HEK293 (cell line): Measurements from ENCODE around the gene RND1.
A peak's percentile ranks its signal among the peaks of the same experiment; 100 is the strongest.

ENCODE experiments used
- FEZF1 ChIP-seq: fragments of 450-650 bp; formaldehyde crosslinking; IDR thresholded peaks from 2 replicates; pipeline ENCODE4 v1.5.1; 2016; ENCODE audit warnings: missing biosample characterization, missing genetic modification characterization
- GLIS1 ChIP-seq: fragments of 450-650 bp; formaldehyde crosslinking; IDR thresholded peaks from 2 replicates; pipeline ENCODE4 v1.5.1; 2016; ENCODE audit warnings: missing biosample characterization, missing genetic modification characterization
- INSM2 ChIP-seq: fragments of 450-650 bp; formaldehyde crosslinking; IDR thresholded peaks from 2 replicates; pipeline ENCODE4 v1.5.1; 2016; ENCODE audit warnings: missing biosample characterization, missing genetic modification characterization
- KLF10 ChIP-seq: fragments of 450-650 bp; IDR thresholded peaks from 2 replicates; pipeline ENCODE4 v1.5.1; 2018; ENCODE audit warnings: missing biosample characterization, mild to moderate bottlenecking, missing genetic modification characterization
- SP2 ChIP-seq: fragments of 450-650 bp; formaldehyde crosslinking; IDR thresholded peaks from 2 replicates; pipeline ENCODE4 v1.5.1; 2016; ENCODE audit warnings: missing biosample characterization, missing genetic modification characterization
- TCF7L2 ChIP-seq: IDR thresholded peaks from 2 replicates; pipeline ENCODE4 v1.6.1; 2011; ENCODE audit warnings: low read depth, mild to moderate bottlenecking, inconsistent platforms, low read length, moderate library complexity, borderline replicate concordance
- WT1 ChIP-seq: fragments of 450-650 bp; formaldehyde crosslinking; IDR thresholded peaks from 2 replicates; pipeline ENCODE4 v1.5.1; 2016; ENCODE audit warnings: missing biosample characterization, missing genetic modification characterization
- ZBTB1 ChIP-seq: fragments of 450-650 bp; formaldehyde crosslinking; IDR thresholded peaks from 2 replicates; pipeline ENCODE4 v1.5.1; 2016; ENCODE audit warnings: missing biosample characterization, missing genetic modification characterization
- ZBTB17 ChIP-seq: fragments of 450-650 bp; formaldehyde crosslinking; IDR thresholded peaks from 2 replicates; pipeline ENCODE4 v1.5.1; 2016; ENCODE audit warnings: missing biosample characterization, missing genetic modification characterization
- ZBTB21 ChIP-seq: fragments of 450-650 bp; formaldehyde crosslinking; IDR thresholded peaks from 2 replicates; pipeline ENCODE4 v1.5.1; 2017; ENCODE audit warnings: missing biosample characterization, missing genetic modification characterization
- ZBTB48 ChIP-seq: fragments of 450-650 bp; formaldehyde crosslinking; IDR thresholded peaks from 2 replicates; pipeline ENCODE4 v1.5.1; 2016; ENCODE audit warnings: missing biosample characterization, missing genetic modification characterization
- ZBTB7A ChIP-seq: fragments of 450-650 bp; formaldehyde crosslinking; IDR thresholded peaks from 2 replicates; pipeline ENCODE4 v1.5.1; 2016; ENCODE audit warnings: low read depth, missing biosample characterization, missing genetic modification characterization
- ZNF18 ChIP-seq: fragments of 450-650 bp; formaldehyde crosslinking; IDR thresholded peaks from 2 replicates; pipeline ENCODE4 v1.5.1; 2016; ENCODE audit warnings: missing biosample characterization, missing genetic modification characterization
- ZNF184 ChIP-seq: fragments of 450-650 bp; IDR thresholded peaks from 2 replicates; pipeline ENCODE4 v1.5.1; 2018; ENCODE audit warnings: missing biosample characterization, mild to moderate bottlenecking, missing genetic modification characterization
- ZNF19 ChIP-seq: fragments of 450-650 bp; formaldehyde crosslinking; IDR thresholded peaks from 2 replicates; pipeline ENCODE4; 2016; ENCODE audit warnings: missing biosample characterization, missing genetic modification characterization, low read depth
- ZNF2 ChIP-seq: fragments of 450-650 bp; formaldehyde crosslinking; IDR thresholded peaks from 2 replicates; pipeline ENCODE4 v1.5.1; 2016; ENCODE audit warnings: missing biosample characterization, missing genetic modification characterization
- ZNF211 ChIP-seq: fragments of 450-650 bp; formaldehyde crosslinking; IDR thresholded peaks from 2 replicates; pipeline ENCODE4 v1.5.1; 2016; ENCODE audit warnings: low read depth, missing biosample characterization, missing genetic modification characterization
- ZNF23 ChIP-seq: fragments of 450-650 bp; formaldehyde crosslinking; IDR thresholded peaks from 2 replicates; pipeline ENCODE4 v1.5.1; 2016; ENCODE audit warnings: missing biosample characterization, missing genetic modification characterization, borderline replicate concordance
- ZNF341 ChIP-seq: fragments of 450-650 bp; formaldehyde crosslinking; IDR thresholded peaks from 2 replicates; pipeline ENCODE4; 2016; ENCODE audit warnings: low read depth, missing biosample characterization, missing genetic modification characterization
- ZNF350 ChIP-seq: fragments of 450-650 bp; formaldehyde crosslinking; IDR thresholded peaks from 2 replicates; pipeline ENCODE4 v1.5.0; 2017; ENCODE audit warnings: missing biosample characterization, mild to moderate bottlenecking, missing genetic modification characterization
- ZNF362 ChIP-seq: fragments of 450-650 bp; formaldehyde crosslinking; IDR thresholded peaks from 2 replicates; pipeline ENCODE4 v1.5.1; 2016; ENCODE audit warnings: missing biosample characterization, missing genetic modification characterization
- ZNF48 ChIP-seq: fragments of 450-650 bp; formaldehyde crosslinking; IDR thresholded peaks from 2 replicates; pipeline ENCODE4 v1.5.1; 2016; ENCODE audit warnings: missing biosample characterization, missing genetic modification characterization
- ZNF610 ChIP-seq: fragments of 450-650 bp; formaldehyde crosslinking; IDR thresholded peaks from 2 replicates; pipeline ENCODE4 v1.5.1; 2016; ENCODE audit warnings: missing biosample characterization, missing genetic modification characterization, borderline replicate concordance
- ZNF621 ChIP-seq: fragments of 450-650 bp; formaldehyde crosslinking; IDR thresholded peaks from 2 replicates; pipeline ENCODE4 v1.5.1; 2017; ENCODE audit warnings: missing biosample characterization, missing genetic modification characterization
- ZNF623 ChIP-seq: fragments of 450-650 bp; formaldehyde crosslinking; IDR thresholded peaks from 2 replicates; pipeline ENCODE4 v1.5.1; 2016; ENCODE audit warnings: missing biosample characterization, missing genetic modification characterization
- ZNF629 ChIP-seq: fragments of 450-650 bp; formaldehyde crosslinking; IDR thresholded peaks from 2 replicates; pipeline ENCODE4 v1.5.1; 2017; ENCODE audit warnings: missing biosample characterization, missing genetic modification characterization
- ZNF692 ChIP-seq: fragments of 450-650 bp; formaldehyde crosslinking; IDR thresholded peaks from 2 replicates; pipeline ENCODE4 v1.5.1; 2016; ENCODE audit warnings: missing biosample characterization, missing genetic modification characterization
- ZNF768 ChIP-seq: fragments of 450-650 bp; formaldehyde crosslinking; IDR thresholded peaks from 2 replicates; pipeline ENCODE4 v1.5.1; 2018; ENCODE audit warnings: missing biosample characterization, mild to moderate bottlenecking, missing genetic modification characterization
- ZNF791 ChIP-seq: fragments of 450-650 bp; formaldehyde crosslinking; IDR thresholded peaks from 2 replicates; pipeline ENCODE4 v1.5.1; 2016; ENCODE audit warnings: missing biosample characterization, missing genetic modification characterization
- ZSCAN23 ChIP-seq: fragments of 450-650 bp; formaldehyde crosslinking; IDR thresholded peaks from 2 replicates; pipeline ENCODE4 v1.5.1; 2016; ENCODE audit warnings: missing biosample characterization, missing genetic modification characterization
- ZSCAN4 ChIP-seq: fragments of 450-650 bp; formaldehyde crosslinking; IDR thresholded peaks from 2 replicates; pipeline ENCODE4 v1.5.1; 2017; ENCODE audit warnings: missing biosample characterization, missing genetic modification characterization
- TF ChIP-seq, protein P1 (sequence below): fragments of 450-650 bp; formaldehyde crosslinking; IDR thresholded peaks from 2 replicates; pipeline ENCODE4 v1.5.1; 2016; ENCODE audit warnings: missing biosample characterization, missing genetic modification characterization

RND1 gene

GRCh38 chr12:48865281-48866051, at the start of gene RND1 (continued):
- TF ChIP-seq INSM2 (tag by site-specific recombination) = peak; percentile 31; the same call in 1 of the 2 replicates
- no peak for TF ChIP-seq ZNF18
- peak; percentile 99 for TF ChIP-seq KLF10 (tag by site-specific recombination)
- no peak for TF ChIP-seq ZNF19 (tag by site-specific recombination)
- TF ChIP-seq ZNF791 (tag by site-specific recombination) = no peak
- TF ChIP-seq ZNF629 = peak; percentile 29; the same call in 1 of the 2 replicates
- TF ChIP-seq, protein P1, sequence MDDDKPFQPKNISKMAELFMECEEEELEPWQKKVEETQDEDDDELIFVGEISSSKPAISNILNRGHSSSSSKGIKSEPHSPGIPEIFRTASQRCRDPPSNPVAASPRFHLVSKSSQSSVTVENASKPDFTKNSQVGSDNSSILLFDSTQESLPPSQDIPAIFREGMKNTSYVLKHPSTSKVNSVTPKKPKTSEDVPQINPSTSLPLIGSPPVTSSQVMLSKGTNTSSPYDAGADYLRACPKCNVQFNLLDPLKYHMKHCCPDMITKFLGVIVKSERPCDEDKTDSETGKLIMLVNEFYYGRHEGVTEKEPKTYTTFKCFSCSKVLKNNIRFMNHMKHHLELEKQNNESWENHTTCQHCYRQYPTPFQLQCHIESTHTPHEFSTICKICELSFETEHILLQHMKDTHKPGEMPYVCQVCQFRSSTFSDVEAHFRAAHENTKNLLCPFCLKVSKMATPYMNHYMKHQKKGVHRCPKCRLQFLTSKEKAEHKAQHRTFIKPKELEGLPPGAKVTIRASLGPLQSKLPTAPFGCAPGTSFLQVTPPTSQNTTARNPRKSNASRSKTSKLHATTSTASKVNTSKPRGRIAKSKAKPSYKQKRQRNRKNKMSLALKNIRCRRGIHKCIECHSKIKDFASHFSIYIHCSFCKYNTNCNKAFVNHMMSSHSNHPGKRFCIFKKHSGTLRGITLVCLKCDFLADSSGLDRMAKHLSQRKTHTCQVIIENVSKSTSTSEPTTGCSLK (tag by site-specific recombination) = no peak
- no peak for TF ChIP-seq ZBTB7A (tag by site-specific recombination)
- TF ChIP-seq ZNF692 = peak; percentile 62; the same call in 1 of the 2 replicates
- no peak for TF ChIP-seq ZSCAN23 (tag by site-specific recombination)
- no peak for TF ChIP-seq ZNF362
- TF ChIP-seq ZNF610 (tag by site-specific recombination) = no peak
- no peak for TF ChIP-seq ZNF768 (tag by site-specific recombination)
- TF ChIP-seq ZNF350 = no peak
- no peak for TF ChIP-seq ZNF211 (tag by site-specific recombination)
- TF ChIP-seq WT1 (tag by site-specific recombination) = peak; percentile 73
- no peak for TF ChIP-seq ZNF23 (tag by site-specific recombination)
- peak; percentile 96 for TF ChIP-seq ZNF341 (tag by site-specific recombination)
- TF ChIP-seq FEZF1 (tag by site-specific recombination) = peak; percentile 65
- no peak for TF ChIP-seq ZBTB48
- TF ChIP-seq ZNF2 (tag by site-specific recombination) = peak; percentile 47; the same call in 1 of the 2 replicates
- TF ChIP-seq ZBTB1 (tag by site-specific recombination) = no peak
- TF ChIP-seq TCF7L2 = no peak
- no peak for TF ChIP-seq ZNF48 (tag by site-specific recombination)
- TF ChIP-seq ZSCAN4 (tag by site-specific recombination) = peak; percentile 16; the same call in 1 of the 2 replicates
- no peak for TF ChIP-seq ZNF621 (tag by site-specific recombination)
- peak; percentile 95 for TF ChIP-seq SP2 (tag by site-specific recombination)
- peak; percentile 28; the same call in 1 of the 2 replicates for TF ChIP-seq ZBTB17 (tag by site-specific recombination)
- no peak for TF ChIP-seq ZBTB21 (tag by site-specific recombination)
- peak; percentile 65; the same call in 1 of the 2 replicates for TF ChIP-seq GLIS1 (tag by site-specific recombination)
- no peak for TF ChIP-seq ZNF623 (tag by site-specific recombination)
- no peak for TF ChIP-seq ZNF184 (tag by site-specific recombination)
